ENCODE results near the gene CEP70. TPM values are rescaled to one million over a fixed set of nuclear protein-coding genes. Genes with fewer than 3 reads are reported as not detected.

The CEP70 gene
- total RNA-seq, 4 donors from 2014 or later, result 19.7 to 24.6 (median 21.5) TPM

DNA sequence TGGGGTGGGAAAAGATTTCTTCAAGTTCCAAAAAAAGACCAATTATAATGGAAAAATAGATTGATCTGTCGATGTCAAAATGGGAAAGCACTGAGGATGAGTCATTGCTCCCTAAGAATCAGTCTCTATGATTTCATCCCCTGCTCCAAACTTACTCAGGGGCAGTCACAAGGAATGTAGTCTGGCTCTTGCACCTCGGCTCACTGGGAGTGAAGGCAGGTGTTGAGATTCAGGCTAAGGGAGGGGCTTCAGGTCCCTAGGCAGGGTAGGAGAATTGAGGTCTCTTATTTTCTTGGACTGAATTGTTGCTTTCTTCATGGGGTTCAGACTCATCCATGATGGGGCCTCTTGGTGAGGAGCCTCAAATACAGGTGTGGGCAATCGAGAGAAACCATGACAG is 145.4 kb downstream of the CEP70 start:
- WGBS, 2 donors, result 87 to 90% methylated on average over 3 of the region's 3 CpGs
- H3K36me3 ChIP-seq, result no peaks in the 10 kb centered on the region

DNA sequence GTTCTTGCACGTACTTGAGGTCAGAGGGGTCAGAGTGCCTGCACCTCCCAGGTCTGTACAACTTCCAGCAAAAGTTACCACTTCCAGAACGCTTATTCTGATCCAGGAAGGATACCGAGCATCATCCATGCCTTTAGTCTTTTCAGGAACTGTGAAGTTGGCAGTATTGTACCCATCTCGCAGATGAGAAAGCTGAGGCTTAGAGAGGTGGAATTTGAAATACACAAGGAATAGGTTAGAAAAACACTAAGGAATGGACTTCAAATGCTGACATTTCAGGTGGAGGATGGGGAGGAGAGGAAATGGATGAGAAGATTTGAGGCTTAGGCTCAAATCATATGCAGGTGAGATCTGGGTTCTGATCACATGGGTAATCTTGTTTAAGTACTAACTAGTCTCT is 148.4 kb downstream of the CEP70 start:
- Histone ChIP-seq H3K36me3 (no peaks in the 10 kb centered on the region), H3K27ac (no peak overlapping the region), H3K4me3 (no peak overlapping the region), H3K4me1 (no peaks in the 10 kb centered on the region), H3K27me3 (no peaks in the 10 kb centered on the region), H3K9me3 (no peaks in the 10 kb centered on the region)
- TF ChIP-seq, protein P1, sequence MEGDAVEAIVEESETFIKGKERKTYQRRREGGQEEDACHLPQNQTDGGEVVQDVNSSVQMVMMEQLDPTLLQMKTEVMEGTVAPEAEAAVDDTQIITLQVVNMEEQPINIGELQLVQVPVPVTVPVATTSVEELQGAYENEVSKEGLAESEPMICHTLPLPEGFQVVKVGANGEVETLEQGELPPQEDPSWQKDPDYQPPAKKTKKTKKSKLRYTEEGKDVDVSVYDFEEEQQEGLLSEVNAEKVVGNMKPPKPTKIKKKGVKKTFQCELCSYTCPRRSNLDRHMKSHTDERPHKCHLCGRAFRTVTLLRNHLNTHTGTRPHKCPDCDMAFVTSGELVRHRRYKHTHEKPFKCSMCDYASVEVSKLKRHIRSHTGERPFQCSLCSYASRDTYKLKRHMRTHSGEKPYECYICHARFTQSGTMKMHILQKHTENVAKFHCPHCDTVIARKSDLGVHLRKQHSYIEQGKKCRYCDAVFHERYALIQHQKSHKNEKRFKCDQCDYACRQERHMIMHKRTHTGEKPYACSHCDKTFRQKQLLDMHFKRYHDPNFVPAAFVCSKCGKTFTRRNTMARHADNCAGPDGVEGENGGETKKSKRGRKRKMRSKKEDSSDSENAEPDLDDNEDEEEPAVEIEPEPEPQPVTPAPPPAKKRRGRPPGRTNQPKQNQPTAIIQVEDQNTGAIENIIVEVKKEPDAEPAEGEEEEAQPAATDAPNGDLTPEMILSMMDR (IDR thresholded peaks at IDR 0.05), result no peak
- TF ChIP-seq POLR2A (IDR thresholded peaks at IDR 0.05), result no peak
- TF ChIP-seq EP300 (IDR thresholded peaks at IDR 0.05), result no peak
- WGBS, 2 donors, result 93% methylated on average over 4 of the region's 4 CpGs
- no peak for DNase-seq (ENCODE audit: low spot score in 2 of 2)

More for the DNA sequence above, 145.4 kb downstream of the CEP70 start:
- Histone ChIP-seq H3K9me3 (no peaks in the 10 kb centered on the region), H3K4me3 (no peak overlapping the region), H3K4me1 (no peaks in the 10 kb centered on the region), H3K27ac (no peak overlapping the region), H3K27me3 (no peaks in the 10 kb centered on the region)
- no peak for TF ChIP-seq POLR2A (IDR thresholded peaks at IDR 0.05)
- no peak for TF ChIP-seq EP300 (IDR thresholded peaks at IDR 0.05)
- TF ChIP-seq, protein P1 (IDR thresholded peaks at IDR 0.05), result no peak
- no peak for DNase-seq (ENCODE audit: low spot score in 2 of 2)

- Histone ChIP-seq H3K27ac (no peak overlapping the region), H3K36me3 (no peaks in the 10 kb centered on the region), H3K4me1 (no peaks in the 10 kb centered on the region), H3K27me3 (no peaks in the 10 kb centered on the region), H3K9me3 (no peaks in the 10 kb centered on the region), H3K4me3 (no peak overlapping the region)
- 83 to 92% methylated on average over 7 of the region's 7 CpGs for WGBS, 2 donors
- no peak for DNase-seq (ENCODE audit: low spot score in 2 of 2)
- no peak for TF ChIP-seq EP300 (IDR thresholded peaks at IDR 0.05)
- no peak for TF ChIP-seq POLR2A (IDR thresholded peaks at IDR 0.05)
- TF ChIP-seq, protein P1 (IDR thresholded peaks at IDR 0.05), result no peak
These were observed 148.8 kb downstream of the CEP70 start for GRCh38 chr3:138445236-138445635.

Other genes starting within 250 kb of the CEP70 start
- 100 to 1,000 TPM; 107 to 289 (median 171) TPM for gene MRAS, start 245.7 kb downstream of the CEP70 start, total RNA-seq
- gene ESYT3, start 159.6 kb downstream of the CEP70 start, total RNA-seq, result 1 to 10 TPM; 6.9 to 9.4 (median 7.6) TPM
- gene FAIM, start 14.5 kb upstream of the CEP70 start, total RNA-seq, result 10 to 100 TPM in 3 of 4 donors, 1 to 10 TPM in 1; 6.3 to 15.3 (median 13.6) TPM
- gene PIK3CB, start 240.7 kb upstream of the CEP70 start, total RNA-seq, result 10 to 100 TPM; 11.2 to 32.1 (median 27.2) TPM